GM21367 (cell line): ENCODE results near the gene NACC2.
A peak's percentile ranks its signal among the peaks of the same experiment; 100 is the strongest.

ENCODE experiments used
- ATAC-seq: cut with Tn5 transposase; IDR thresholded peaks from one replicate; pipeline ENCODE4 v1.9.1; 2021; ENCODE audit not compliant: unreplicated experiment

Gene NACC2

GRCh38 chr9:136131629-136132511, 36.8 kb upstream of the NACC2 start:
- ATAC-seq, result no peak

DNA sequence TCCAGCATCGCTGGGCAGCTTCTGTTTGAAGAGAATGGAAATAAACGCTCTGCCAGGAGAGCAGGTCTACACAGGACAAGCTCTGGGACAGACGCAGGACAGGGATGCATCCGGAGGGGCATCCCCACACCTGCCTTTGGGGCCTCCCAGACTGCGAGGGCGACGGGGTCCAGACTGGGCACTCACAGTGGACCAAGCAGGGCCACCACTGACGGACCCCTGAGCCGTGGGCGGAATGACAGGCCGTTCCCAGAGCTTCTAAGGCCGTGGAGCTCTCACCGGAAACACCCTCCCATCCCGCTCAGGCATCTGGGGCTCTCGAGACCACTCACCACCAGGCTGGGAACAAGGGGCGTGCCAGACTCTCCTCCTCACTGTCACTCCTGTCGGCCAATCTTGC, 34.1 kb upstream of the NACC2 start:
- ATAC-seq, result no peak

DNA sequence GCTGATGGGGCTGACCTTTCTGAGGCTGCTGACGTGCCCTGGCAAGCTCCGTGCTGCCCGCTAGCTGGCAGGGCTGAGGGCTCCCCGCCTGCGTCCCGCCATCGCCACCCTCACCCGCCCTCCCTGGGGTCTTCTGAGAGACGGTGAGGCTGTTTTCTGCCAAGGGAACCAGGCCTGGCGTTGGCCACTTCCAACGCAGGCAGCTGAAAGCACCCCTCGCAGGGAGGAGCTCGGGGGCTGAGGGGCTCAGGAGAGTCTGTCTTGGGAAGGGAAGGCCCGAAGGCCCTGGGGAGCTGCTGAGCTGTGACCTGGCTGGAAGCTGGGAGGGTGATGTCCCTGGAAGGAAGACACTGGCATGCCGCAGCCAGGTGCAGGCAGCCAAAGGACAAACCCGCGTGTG, 33.3 kb upstream of the NACC2 start:
- ATAC-seq, result no peak

DNA sequence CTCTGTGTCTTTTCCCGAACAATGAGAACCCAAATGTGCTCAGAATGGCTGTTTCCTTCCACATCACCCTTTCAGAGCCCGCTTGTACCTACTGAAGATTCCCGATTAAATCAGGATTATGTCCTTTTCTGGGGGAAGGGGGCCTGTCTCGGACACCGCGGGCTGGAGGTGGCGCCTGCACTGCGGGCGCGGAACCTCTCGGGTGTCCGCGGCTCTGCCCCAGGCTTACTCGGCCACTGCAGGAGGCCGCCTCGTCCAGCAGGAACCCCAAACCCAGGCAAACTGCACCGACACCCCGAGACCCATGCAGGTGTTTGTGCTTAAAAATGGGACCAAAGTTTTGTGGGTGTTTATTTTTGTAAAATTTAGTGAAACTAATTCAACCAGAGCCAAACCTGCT, 32.2 kb upstream of the NACC2 start:
- no peak for ATAC-seq

- no peak for ATAC-seq
Measured at GRCh38 chr9:136124976-136125692, 30.0 kb upstream of the NACC2 start.

DNA sequence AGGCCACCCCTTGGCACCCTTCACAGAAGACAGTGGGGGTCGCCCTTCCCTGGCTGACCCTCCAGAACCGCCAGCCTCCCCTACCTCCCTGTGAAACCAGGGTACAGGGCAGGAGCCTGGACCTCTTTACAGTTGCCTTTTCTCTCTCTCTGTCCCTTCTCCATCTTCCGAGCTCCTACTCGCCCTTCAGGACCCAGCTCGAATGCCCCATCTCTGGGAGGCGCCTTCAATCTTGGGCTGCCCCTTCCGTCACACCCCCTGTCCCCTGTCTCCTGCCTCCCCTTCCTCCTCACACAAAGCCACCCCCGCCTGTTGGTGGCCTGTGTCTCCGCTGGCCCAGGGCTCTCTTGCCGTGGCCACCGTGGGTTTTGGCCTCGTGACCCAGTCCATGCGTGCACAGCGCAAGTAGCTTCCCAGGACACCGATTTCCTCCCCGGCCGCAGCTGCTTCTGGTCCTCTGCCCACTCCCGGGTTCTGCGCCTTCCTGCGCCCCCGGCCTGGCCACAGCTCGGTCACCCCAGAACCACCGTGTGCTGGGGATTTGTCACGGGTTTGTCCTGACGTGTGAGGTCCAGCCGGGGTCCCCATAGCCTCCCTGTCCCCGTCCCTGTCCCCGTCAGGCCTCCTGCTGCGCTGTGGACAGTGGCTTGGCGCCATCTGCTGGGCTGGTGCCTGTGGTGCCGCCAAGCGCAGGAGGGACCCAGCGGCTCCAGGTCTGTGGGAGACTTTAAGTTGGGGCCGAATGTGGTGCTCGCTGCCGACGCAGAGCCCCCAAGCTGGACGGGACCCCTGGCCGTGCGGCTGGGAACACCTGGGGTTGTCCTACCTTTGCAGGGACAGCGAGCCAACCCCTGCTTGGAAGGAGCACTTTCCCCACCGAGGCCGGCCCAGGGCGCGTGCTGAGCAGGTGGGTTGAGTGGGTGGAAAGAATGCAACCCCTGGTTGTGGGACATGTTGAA, 27.6 kb upstream of the NACC2 start:
- ATAC-seq, result no peak

DNA sequence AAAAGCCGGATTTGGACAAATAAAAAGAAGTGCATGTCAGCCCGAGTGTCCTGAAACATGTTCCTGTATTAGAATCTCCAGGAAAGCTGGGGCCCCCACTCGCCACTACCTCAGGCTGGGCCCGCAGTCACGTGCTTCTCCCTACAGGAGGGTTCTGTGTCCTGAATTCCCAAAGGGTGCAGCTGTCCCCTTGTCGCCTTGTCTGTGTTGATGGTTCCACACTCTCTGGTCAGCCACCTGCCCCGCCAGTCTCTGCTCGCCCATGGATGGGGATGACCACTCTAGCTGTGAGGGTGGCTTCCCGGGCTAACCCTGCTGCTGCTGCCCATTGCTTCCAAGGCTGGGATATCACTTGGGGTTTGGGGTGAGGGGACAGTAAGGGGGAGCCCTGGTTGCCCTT, 26.7 kb upstream of the NACC2 start:
- no peak for ATAC-seq

DNA sequence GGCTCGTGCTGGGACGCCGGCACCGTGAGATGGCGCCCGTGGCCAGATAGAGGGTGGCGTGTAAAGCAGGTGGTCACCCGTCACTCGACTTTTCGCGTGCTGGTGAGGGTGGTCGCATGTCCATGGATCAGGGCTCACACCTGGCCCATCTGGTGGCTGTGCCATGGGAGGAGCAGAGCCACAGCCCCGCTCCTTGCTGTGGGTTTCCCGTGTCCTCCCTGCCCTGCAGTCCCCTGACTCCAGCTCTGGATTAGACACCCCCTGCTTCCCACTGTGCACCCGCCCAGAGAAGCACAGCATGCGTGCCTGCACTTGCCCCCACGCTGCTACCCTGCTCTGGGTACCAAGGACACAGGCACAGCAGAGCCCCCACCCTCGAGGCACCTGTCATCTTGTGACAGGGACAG, 25.4 kb upstream of the NACC2 start:
- no peak for ATAC-seq

DNA sequence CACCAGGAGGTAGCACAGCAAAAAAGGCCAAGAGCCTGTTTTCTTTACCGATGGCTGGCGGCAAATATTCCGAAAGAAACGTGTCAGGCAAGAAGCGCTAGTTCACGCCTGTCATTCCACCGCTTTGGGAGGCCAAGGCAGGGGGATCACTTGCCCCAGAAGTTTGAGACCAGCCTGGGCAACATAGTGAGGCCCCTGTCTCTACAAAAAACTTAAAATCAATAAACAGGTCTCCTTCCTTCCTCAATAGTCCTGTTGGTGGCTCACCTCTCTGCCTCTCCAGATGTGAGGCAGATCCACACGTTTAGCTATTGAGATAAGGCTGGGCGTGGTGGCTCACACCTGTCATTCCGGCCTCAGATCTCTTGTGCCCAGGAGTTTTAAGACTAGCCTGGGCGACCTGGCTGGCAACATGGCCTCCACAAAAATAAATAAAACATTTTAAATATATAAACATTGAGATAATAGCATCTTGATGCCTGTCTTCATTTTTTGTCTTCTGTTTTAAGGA, 24.8 kb upstream of the NACC2 start:
- no peak for ATAC-seq

- ATAC-seq, result no peak
Measured at GRCh38 chr9:136119061-136119882, 24.2 kb upstream of the NACC2 start.

DNA sequence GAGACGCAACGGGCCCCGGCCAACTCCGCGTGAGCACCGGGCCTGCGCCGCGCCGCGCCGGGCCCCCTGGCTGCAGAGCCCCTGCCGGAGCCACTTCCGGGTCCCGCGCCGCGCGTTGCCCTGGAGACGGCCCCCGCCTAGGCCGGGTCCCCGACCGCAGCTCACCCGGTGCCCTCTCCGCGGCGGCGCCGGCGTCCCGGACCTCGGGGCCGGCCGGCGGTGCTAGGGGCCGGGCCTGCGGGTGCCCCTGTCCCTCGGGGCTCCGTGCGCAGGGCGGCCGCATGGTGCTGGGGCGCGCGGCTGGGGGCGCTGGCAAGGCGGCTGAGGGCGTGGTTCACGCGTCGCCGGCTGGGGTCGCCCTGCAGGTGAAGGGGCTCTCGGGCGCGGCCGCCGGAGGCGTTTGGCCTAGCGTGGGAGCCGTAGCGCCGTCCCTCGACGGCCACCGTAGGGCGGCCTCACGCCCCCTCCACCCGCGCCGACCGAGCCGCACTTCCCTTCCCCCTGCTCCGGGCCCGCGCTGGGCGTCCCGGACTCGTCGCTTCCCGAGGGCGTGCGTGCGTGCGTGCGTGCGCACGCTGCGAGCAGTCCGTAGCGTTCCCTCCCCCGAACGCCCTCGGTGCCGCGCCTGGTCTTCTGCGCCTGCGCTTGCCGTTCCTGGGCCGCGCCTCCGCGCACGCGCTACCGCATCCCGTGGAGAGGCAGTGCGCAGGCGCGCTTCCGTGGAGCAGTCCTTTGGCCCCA, 23.4 kb upstream of the NACC2 start, which contains the start of gene TMEM250:
Gene TMEM250 (minus strand): TSS at position 556 of the 741 bp plus-strand sequence. CDS start 1,975 bp downstream, outside the sequence.
- ATAC-seq, result peak; percentile 49

DNA sequence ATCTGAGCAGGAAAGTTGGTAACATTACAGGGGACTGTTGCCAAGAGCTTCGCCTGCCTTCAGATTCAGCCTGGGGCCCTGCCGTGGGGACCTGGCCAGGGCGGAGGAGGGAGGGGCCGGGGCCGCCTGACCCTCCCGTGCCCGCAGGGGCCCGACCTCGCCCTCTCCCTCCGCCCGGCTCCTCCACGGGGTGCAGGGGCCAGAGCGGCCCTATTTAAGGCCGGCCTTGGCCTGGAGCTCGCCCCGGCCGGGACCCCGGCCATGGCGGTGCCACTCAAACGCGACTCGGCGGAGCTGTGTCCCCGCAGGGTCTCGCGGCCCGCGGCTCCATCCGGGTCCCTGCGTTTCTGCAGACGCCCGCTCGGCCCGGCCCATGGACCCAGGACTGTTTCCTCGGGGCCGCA, 22.8 kb upstream of the NACC2 start:
- ATAC-seq, result peak; percentile 3

DNA sequence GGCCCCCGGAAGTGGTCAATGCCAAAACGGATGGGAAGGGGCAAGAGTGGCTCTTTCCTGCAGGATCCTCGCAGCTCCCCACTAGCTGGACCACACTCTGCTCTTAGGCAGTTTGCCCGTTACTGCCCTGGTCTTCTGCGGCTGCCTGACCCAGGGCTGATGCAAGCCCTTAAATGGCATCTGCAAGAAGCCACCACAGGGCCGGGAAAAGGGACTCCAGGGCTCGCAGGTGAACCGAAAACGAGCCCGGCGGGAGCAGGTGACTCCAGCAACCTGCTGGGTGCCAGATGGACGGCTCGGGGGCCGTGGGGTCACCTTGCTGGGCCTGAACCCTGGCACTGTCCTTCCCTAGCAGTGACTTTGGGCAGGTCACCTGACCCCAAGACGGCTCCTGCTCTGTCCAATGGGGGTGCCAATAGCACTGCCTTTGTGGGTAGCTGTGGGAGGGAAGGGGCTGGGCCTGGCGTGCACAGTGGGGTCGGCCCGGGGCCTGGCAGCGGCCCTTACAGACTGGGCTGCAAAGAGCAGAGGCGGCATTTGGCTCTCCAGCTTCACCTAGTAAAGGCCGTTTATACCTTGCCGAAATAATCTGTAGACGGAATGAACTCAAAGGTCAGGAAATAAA, 22.3 kb upstream of the NACC2 start:
- ATAC-seq, result no peak

GRCh38 chr9:136116360-136117098, 21.4 kb upstream of the NACC2 start:
- ATAC-seq, result no peak

- ATAC-seq, result no peak
Measured at GRCh38 chr9:136115641-136116359, 20.7 kb upstream of the NACC2 start.

DNA sequence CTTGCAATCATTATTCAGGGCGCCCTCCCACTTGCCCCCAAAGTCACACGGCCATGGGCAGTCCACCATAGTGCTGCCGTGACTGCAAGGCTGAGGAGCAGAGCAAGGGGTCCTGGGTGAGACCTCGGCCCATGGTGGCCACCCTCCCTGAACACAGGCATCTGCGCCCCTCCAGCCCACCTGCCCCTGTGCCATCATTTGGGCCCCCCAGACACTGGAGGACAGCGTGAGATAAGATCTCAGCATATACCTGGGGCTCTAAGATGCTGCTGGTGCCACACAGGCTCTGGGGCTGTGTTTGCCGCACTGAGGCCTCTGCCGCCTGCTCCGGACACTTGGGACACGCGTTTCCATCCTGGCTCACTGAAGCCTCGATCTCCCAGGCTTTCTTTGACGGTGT, 20.1 kb upstream of the NACC2 start:
- ATAC-seq, result no peak

GRCh38 chr9:136114610-136115009, 19.5 kb upstream of the NACC2 start:
- ATAC-seq, result no peak

GRCh38 chr9:136112541-136112940, 17.5 kb upstream of the NACC2 start:
- no peak for ATAC-seq
